VCaP (cell line): ENCODE data around the gene DMXL1.

ENCODE experiments used
- H3K27ac ChIP-seq: fragments of 450-650 bp; 2 replicates; pipeline ENCODE4 v1.5.1; 2017
- CTCF ChIP-seq: fragments of 450-650 bp; conservative IDR thresholded peaks from 2 replicates; pipeline ENCODE4 v1.5.1; 2017; ENCODE audit warnings: mild to moderate bottlenecking, moderate library complexity

DMXL1 gene

DNA sequence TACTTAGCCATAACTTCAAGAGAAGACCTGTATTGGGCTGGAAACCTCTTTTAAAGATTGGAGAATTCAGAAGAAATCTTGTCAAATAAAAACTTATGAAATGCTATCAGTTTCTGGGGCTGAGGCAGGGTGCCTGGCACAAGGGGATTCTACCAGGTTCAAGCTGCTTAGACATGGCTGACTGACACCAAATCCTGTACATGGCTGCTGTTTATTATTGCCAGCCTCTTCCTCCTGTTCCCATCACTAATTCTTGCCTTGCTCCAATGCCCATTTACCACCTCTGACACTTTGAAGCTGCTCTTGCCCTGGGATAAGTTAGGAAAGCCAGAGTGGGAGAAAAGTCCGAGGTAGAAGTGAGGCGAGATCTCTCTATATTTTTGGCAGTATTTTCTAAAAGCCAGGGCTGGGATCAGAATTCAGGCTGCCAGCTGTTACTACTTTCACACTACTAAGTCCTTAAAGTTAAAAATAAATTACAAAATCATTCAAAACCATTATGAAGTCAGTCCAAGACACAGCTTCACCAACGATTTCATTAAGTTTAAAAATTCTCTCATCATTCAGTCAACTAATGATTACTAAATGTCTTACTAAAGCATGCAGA, 218.7 kb downstream of the DMXL1 start:
- H3K27ac ChIP-seq: no peak overlapping the region
- no peak for TF ChIP-seq CTCF

GRCh38 chr5:119290161-119290569, 219.3 kb downstream of the DMXL1 start:
- H3K27ac ChIP-seq: no peak overlapping the region
- no peak for TF ChIP-seq CTCF

- H3K27ac ChIP-seq: no peak overlapping the region
- no peak for TF ChIP-seq CTCF
Observed at GRCh38 chr5:119290607-119291006, 219.7 kb downstream of the DMXL1 start.

GRCh38 chr5:119291056-119291455, 220.2 kb downstream of the DMXL1 start:
- no peak overlapping the region for H3K27ac ChIP-seq
- no peak for TF ChIP-seq CTCF

DNA sequence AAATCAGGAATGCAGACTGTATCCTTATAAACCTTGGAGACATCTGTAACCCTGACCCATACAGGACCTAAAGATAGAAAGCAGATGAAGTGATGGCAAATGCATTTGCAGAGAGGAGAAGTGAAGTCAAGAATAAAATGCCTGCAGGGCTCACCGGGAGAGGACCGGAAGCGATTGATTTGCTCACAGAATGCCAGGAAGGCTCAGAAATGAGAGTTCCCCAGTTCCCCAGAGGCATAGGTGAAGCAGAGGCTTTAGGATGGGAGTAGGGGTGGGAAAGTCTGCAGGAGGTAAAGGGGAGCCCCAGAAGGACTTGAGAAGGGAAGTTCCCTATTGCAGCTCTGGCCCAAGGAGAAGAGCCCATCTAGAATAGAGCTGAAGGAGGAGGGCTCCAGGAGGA, 221.0 kb downstream of the DMXL1 start:
- H3K27ac ChIP-seq: no peak overlapping the region
- no peak for TF ChIP-seq CTCF

DNA sequence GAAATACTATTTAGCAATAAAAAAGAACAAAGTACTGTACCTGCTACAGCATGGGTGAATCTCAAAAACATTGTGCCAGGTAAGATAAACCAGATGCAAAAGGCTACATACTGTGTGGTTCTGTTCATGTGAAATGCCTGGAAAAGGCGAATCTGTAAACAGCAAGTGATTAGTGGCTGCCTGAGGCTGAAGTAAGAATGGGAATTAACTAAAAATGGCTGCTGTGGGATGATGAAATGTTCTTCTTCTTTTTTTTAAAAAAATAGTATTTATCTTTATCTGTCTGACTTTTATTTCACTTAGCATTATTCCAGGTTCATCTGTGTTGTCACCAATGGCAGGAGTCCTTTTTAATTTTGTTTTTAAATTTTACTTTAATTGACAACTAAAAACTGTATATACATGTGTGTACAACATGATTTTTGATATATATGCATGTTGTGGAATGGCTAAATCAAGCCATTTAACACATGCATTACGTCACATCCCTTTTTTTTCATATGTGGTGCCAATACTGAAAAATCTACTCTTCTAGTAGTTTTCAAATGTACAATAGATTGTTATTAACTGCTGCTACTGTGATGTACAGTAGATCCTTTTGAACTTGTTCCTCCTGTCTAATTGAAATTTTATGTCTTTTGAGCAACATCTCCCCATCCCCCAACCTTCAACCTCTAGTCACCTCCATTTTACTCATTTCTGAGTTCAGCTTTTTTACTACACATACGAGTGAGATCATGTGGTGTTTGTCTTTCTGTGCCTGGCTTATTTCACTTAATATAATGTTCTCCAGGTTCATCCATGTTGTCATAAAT, 222.0 kb downstream of the DMXL1 start:
- no peak overlapping the region for H3K27ac ChIP-seq
- no peak for TF ChIP-seq CTCF

DNA sequence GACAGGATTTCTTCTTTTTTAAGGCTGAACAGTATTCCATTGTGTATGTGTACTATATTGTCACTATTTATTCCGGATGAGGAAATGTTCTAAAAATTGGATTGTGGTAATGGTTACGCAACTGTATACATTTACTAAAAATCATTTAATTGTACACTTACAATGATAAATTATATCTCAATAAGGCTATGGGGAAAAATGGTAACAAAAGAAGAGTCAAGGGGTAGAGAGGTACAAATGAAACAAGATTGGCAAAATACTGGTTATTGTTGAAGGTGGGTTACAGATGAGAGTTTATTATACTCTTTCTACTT, 222.6 kb downstream of the DMXL1 start:
- no peak for TF ChIP-seq CTCF
- no peak overlapping the region for H3K27ac ChIP-seq
